T-helper 1 cell (primary cell): ENCODE data around the gene CPT1C.

Source experiments
- DNase-seq, 5 donors: peaks; one replicate each; pipeline ENCODE4 v3.0.0-alpha.2; 2012 to 2020

CPT1C gene

DNA sequence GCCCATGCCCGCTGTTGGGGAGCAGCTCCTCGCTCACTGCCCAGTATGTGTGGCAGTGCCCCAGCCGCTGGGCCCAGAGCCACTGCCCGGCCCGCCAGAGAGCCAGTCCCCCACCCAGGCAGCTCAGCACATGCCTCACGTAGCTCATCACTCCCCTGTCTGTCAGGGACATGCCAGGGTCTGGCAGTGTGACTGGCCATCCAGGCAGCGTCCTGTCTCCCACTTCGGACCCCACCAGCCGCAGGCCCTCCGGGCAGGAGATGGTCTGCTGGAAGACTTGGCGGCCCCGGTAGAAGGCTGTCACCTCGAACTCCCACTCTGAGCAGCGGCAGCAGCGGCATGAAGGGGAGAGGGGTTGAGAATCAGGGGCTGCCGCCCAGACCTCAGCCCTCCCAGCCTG lies 28.9 kb upstream of the CPT1C start:
- no peak for DNase-seq

DNA sequence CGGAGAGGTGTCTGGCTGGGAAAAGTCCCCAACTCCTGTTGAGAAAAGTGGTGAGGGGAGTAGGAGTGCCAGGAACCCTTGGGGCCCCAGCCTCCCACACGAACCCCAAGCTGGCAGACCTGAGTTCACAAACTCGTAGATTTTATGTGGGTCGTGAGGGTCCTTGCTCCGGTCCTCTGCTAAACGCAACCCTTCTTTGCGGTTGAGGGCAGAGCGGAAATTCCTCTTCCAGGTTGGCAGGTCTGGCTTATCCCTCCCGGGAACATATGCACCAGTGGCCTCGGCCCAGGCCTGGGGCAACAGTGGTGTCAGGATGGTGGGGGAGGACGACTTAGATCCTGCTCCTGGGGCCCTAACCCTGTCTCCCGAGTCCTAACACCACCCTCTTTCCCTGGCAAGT lies 27.7 kb upstream of the CPT1C start:
- DNase-seq: no peak

GRCh38 chr19:49664171-49665035 lies 26.5 kb upstream of the CPT1C start:
- DNase-seq: peak; percentile 83 to 93 (median 88)

GRCh38 chr19:49665036-49665350 lies 25.9 kb upstream of the CPT1C start:
- DNase-seq: no peak

GRCh38 chr19:49665351-49666119 lies 25.4 kb upstream of the CPT1C start, which contains the start of the genes BCL2L12 and IRF3:
BCL2L12 (plus strand) TSS chr19:49665933; CDS start chr19:49666693, 760 bp downstream.
IRF3 (minus strand) TSS chr19:49665857; CDS start chr19:49664838, 1,019 bp downstream.
- peak; percentile 97 to 100 (median 99) for DNase-seq

GRCh38 chr19:49666120-49666444 lies 24.8 kb upstream of the CPT1C start:
- no peak for DNase-seq

GRCh38 chr19:49667473-49667872 lies 23.4 kb upstream of the CPT1C start:
- DNase-seq: no peak

DNA sequence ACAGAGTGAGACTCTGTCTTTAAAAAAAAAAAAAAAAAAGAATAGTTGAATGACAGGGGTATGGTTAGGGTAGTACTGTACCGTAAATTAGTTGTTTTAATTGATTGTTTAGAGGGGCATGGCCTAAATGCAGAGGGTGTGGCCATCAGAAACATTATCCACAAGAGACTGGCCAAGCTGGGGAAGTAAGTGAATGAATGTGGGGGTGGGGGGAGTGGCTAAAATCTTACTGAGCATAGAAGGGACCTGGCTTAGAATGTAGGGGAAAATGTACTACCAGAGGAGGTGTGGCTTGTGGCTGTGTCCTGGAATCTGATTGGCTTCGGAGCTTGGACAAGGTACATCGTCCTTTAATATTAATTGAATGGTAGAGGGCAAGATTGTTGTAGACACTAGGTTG lies 21.4 kb upstream of the CPT1C start:
- DNase-seq: no peak

DNA sequence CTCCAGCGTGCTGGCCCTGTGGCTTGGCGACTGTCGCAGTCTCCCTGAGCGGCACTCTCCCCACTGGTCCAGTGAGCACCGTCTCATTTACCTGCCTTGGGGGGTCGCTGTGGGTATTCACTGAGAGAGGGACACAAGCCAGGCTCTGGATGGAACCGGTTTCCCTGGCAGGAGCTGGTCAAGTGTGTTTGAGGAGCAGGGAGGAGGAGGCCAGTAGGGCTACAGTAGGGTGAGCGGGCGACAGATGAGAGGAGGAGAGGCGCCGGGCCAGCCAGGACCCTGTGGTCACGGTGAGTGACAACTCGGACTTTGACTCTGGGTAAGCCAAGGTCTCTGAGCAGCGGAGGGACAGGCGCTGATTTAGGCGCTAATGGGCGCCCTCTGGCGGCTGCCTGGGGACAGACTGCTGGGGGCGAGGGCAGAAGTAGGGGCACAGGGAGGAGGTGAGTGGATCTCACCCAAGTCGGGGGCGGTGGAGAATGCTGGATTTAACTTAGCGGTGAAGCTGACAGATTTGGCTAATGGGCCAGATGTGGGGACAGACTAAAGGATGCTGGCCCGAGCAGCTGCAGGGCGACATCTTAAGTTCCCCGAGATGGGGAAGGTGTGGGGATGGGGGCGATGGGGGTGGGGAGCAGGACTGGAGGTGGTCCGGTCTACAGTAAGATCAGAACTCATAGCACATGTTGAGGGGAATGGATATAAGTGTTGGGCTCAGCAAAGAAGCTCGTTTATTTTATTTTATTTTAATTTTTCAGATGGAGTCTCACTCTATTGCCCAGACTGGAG lies 18.6 kb upstream of the CPT1C start:
- DNase-seq: peak; percentile 46 to 70 (median 67)

DNA sequence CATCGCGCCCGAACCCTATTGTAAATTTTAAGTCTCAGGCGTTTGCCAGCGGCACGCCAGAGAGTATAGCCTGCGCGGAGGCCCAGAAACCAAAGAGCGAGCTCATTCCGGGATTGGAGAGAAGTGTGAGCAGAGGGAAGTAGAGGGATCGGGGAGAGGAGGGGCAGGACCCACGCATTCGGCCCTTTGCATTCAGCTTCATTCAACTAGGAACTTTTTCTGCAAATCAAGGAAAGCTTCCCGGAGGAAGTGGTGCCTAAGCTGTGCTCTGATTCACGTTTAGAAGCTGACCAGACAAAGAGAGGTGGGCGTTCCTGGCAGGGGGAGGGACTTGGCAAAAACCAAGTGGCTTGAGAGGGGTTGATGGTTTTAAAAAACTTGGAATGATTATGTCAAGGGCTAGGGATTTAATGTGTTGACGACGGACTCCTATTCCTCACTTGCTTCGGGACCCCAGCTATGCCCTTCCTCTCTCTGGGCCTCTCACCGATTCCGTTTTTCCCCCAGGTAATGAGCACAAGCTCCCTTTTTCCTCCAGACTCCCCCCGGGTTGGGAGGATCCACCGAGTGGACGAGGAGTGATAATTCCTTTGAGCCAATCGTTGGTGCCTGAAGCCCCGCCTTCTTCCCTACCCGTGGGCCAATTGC lies 14.7 kb upstream of the CPT1C start:
- DNase-seq: peak in 1 of 5 donors; percentile 45

GRCh38 chr19:49676784-49677230 lies 14.1 kb upstream of the CPT1C start:
- peak; percentile 96 to 100 (median 98) for DNase-seq

GRCh38 chr19:49677231-49677900 lies 13.6 kb upstream of the CPT1C start, which contains the start of gene PRMT1:
PRMT1 (plus strand) TSS chr19:49677271; CDS start chr19:49677281, 10 bp downstream.
- peak in 4 of 5 donors; percentile 45 to 61 (median 52) for DNase-seq

DNA sequence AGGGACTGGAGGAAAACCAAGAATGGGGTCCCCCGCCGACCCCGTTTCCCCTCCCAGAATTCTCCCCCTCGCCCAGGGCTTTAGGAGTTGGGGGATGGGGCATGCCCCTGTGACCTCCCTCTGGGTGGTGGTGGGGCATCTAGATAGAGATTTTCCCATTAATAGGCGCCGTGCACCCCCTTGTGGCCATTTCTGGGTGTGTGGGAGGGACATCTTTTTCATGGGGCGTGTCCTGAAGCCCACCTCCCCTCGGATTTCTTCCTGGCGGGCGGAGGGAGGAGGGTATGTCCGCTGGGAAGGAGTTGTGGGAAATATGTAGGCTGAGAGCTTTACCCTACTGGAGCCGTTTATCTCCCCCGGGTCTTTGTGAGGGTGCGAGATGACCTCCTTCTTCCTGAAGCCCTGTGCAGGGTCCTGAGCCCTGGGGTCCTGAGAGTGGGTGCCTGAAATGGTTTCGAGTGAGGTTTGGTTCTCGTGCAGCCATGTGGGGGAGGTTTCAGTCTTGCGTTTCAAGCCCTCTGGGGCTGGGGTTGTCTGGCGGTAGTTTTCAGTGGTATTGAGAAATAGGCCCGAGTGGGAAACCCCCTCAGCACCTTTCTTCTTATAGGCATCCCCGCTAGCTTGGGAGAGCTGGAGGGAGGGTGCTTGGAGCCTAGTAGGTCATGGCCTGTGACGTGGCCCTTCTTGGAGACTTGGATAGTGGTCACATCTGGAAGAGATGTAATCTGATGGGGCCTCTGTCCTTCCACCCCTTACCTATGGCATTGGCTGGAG lies 12.8 kb upstream of the CPT1C start:
- DNase-seq: peak; percentile 50 to 80 (median 69)

DNA sequence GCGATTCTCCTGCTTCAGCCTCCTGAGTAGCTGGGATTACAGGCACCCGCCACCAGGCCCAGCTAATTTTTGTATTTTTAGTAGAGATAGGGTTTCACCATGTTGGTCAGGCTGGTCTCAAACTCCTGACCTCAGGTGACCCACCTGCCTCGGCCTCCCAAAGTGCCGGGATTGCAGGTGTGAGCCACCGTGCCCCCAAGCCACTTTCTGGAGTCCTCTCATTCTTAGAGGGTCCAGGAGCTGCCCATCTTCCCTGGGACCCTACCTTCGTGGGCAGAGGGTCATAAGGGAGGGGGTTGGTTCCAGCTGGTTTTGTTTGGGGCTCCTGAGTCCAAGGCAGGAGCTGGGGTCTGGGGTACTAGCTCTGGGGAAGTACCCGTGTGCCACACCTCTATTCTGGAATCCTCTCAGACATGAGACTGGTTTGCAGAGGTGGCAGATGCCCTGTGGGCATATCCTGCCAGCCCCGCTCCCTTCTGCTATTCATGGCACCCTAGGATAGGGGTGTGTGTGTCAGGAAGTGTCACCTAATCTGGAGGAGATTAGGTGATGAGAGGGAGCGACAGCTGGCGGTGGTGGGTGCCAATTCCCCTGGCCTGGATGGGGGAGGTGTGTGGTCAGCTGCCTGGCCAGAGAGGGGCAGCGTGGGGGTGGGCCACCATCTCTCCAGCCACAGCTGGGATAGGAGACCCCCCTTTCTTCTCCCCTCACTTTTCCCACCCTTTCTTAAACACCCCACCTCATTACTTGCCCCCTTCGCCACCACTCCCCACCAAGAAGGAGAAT lies 11.7 kb upstream of the CPT1C start:
- DNase-seq: no peak

GRCh38 chr19:49679771-49680413 lies 11.0 kb upstream of the CPT1C start:
- no peak for DNase-seq

DNA sequence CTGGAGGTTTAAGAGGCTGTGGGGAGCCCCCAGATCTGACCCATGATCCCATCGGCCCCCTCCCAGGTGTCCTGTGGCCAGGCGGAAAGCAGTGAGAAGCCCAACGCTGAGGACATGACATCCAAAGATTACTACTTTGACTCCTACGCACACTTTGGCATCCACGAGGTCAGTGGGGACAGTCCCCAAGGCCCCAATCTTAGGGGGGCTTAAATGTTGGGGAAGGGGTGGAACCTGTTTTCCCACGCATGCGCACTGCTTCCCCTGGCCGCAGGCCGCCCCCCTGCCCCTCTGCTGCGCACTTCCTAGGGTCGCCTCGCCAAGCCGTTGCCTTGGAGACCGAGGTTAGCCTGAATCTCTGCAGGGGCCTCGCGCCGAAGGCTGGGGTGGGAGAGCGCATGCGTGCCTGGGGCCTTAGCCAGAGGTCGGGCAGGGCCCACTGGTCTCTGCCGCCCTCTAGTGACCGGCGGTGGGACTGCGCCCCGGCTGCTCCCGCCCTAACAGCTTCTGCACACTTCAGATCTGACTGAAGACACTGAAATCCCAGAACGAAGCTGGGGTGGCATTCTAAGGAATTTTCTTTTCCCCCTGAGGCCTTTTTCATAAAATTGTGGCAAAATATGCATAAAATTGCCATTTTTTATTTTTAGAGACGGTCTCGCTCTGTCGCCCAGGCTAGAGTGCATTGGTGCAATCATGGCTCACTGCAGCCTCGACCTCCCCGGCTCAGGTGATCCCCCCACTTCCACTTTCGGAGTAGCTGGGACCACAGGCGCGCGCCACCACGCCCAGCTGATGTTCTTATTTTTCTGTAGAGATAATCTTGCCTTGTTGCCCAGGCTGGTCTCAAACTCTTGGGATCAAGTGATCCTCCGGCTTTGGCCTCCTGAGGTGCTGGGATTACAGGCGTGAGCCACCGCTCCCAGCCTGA lies 10.2 kb upstream of the CPT1C start:
- peak; percentile 84 to 91 (median 91) for DNase-seq

DNA sequence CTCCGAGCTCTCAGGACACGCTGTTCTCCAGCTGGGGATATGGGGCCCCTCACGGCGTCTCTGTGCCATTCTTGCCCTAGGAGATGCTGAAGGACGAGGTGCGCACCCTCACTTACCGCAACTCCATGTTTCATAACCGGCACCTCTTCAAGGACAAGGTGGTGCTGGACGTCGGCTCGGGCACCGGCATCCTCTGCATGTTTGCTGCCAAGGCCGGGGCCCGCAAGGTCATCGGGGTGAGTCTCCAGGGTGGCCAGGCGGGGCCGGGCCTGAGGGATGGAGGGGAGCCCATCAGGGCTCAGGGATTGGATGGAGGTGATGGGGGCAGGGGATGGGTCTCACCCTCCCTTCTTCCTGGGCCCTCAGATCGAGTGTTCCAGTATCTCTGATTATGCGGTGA lies 9.1 kb upstream of the CPT1C start:
- DNase-seq: no peak

DNA sequence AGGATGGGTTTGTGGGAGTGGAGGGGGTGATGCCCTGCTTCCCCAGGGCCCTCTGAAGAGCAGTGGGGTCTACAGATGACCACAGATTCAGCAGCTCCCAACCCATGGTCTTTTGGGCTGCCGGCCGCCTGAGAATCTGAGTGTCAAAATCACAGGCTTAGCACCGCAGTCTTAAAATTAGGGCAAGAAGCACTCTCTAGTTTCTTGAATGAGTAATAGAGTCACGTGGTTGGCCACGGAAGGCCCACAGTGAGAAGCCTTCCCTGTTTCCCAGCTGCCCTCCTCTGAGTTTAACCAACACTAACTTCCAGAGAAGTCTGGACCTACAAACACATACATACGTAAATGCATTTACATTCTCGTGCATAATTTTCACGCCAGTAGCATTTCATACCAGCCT lies 8.6 kb upstream of the CPT1C start:
- no peak for DNase-seq
